Peyer's patch (tissue), 4 donors: ENCODE results near the gene DCT. TPM values are rescaled to one million over a fixed set of nuclear protein-coding genes. Genes with fewer than 3 reads are reported as not detected.

ENCODE experiments used
- DNase-seq, 3 donors: peaks; one replicate each; pipeline ENCODE4 v3.0.0-alpha.2; 2017 to 2019
- H3K27ac ChIP-seq, 4 donors: fragments of 200-600 bp; sonication (generic); one replicate each; pipeline ENCODE4 v1.5.1; 2016 to 2019
- H3K27me3 ChIP-seq, 2 donors: fragments of 200-600 bp; sonication (generic); one replicate each; pipeline ENCODE4 v1.5.1; 2019
- H3K36me3 ChIP-seq, 3 donors: fragments of 200-600 bp; sonication (generic); one replicate each; pipeline ENCODE4 v1.5.1; 2016 to 2019
- H3K4me1 ChIP-seq, 4 donors: fragments of 200-600 bp; sonication (generic); one replicate each; pipeline ENCODE4 v1.5.1; 2016 to 2019
- H3K4me3 ChIP-seq, 4 donors: fragments of 200-600 bp; sonication (generic); 1 replicate in 3 of 4; 2 replicates in 1 of 4; pipeline ENCODE4 v1.5.1; 2016 to 2019; ENCODE audit warnings: mild to moderate bottlenecking in 1 of 4
- H3K9me3 ChIP-seq, 4 donors: fragments of 200-600 bp; sonication (generic); one replicate each; pipeline ENCODE4 v1.5.1; 2016 to 2019; ENCODE audit warnings: mild to moderate bottlenecking in 1 of 4
- CTCF ChIP-seq, 6 experiments: fragments of 450-650 bp in 4 of 6; fragments of 200-600 bp in 2 of 6; sonication (generic) in 1 of 6; IDR thresholded peaks; one replicate each; pipeline ENCODE4 v1.5.1; 2017 to 2019; ENCODE audit warnings: antibody characterized with exemption in 6 of 6, mild to moderate bottlenecking in 3 of 6, moderate library complexity in 1 of 6
- POLR2A ChIP-seq, 2 donors: fragments of 450-650 bp; IDR thresholded peaks; one replicate each; pipeline ENCODE4 v1.5.1; 2017; ENCODE audit warnings: antibody characterized with exemption in 2 of 2, mild to moderate bottlenecking in 2 of 2, moderate library complexity in 2 of 2
- total RNA-seq, 4 donors: library from RNA; depleted of rRNA; stranded (reverse); fragments of >200 nt; gene quantifications; one replicate each; pipeline ENCODE4 v1.1.0, GENCODE V29; 2016

Gene DCT
- total RNA-seq, 4 donors from 2014 or later = not detected

GRCh38 chr13:94387047-94387446 lies 92.4 kb downstream of the DCT start:
- TF ChIP-seq POLR2A (IDR thresholded peaks at IDR 0.05) (no peak), CTCF (IDR thresholded peaks at IDR 0.05) (no peak)
- Histone ChIP-seq H3K4me1 (no peaks in the 10 kb centered on the region), H3K4me3 (no peak overlapping the region), H3K27me3 (no peaks in the 10 kb centered on the region), H3K9me3 (no peaks in the 10 kb centered on the region), H3K27ac (no peak overlapping the region), H3K36me3 (no peaks in the 10 kb centered on the region)
- no peak for DNase-seq

Other genes starting within 250 kb of the DCT start
- 10 to 100 TPM in 2 of 4 donors, 1 to 10 TPM in 2; 4.9 to 30.5 (median 11.4) TPM for gene TGDS, start 116.5 kb upstream of the DCT start, total RNA-seq
- 1 to 10 TPM; 1.8 to 5.0 (median 3.5) TPM for gene GPR180, start 122.2 kb upstream of the DCT start, total RNA-seq
- gene SOX21, start 232.9 kb upstream of the DCT start, total RNA-seq = not detected